ENCODE data around the gene GCAT. TPM values are rescaled to one million over a fixed set of nuclear protein-coding genes. Genes with fewer than 3 reads are reported as not detected.

GCAT gene
- 24.0 TPM for total RNA-seq
- long read RNA-seq, transcript GCAT-201 (9 exons, 1,497 nt): major isoform, 41 of 58 reads
- long read RNA-seq, partial matches to known transcripts: 7 of 58 reads
- long read RNA-seq, other reads (novel, unspliced or antisense): 10 of 58 reads

- DNase-seq (ENCODE audit: low spot score): peak; percentile 97
- intact Hi-C loops (cut with DNase I): loop anchor here (5.0 kb wide), 2 partner anchors 40 to 60 kb away; partner anchors contain the start of gene EIF3L
Measured at GRCh38 chr22:37807410-37808293, at the start of gene GCAT. Gene GCAT (plus strand): TSS chr22:37807934. CDS start chr22:37807968, 34 bp downstream.

- intact Hi-C loops (cut with DNase I): no loop called here
- DNase-seq (ENCODE audit: low spot score): no peak
Measured at GRCh38 chr22:37758694-37759093, 49.0 kb upstream of the GCAT start.

GRCh38 chr22:37759281-37759680, 48.5 kb upstream of the GCAT start:
- DNase-seq (ENCODE audit: low spot score): no peak
- intact Hi-C loops (cut with DNase I): no loop called here

- DNase-seq (ENCODE audit: low spot score): no peak
- intact Hi-C loops (cut with DNase I): no loop called here
Measured at GRCh38 chr22:37760152-37760551, 47.6 kb upstream of the GCAT start.

GRCh38 chr22:37762389-37762836, 45.3 kb upstream of the GCAT start:
- intact Hi-C loops (cut with DNase I): no loop called here
- DNase-seq (ENCODE audit: low spot score): no peak

- intact Hi-C loops (cut with DNase I): no loop called here
- DNase-seq (ENCODE audit: low spot score): no peak
Measured at GRCh38 chr22:37763012-37763411, 44.7 kb upstream of the GCAT start.

GRCh38 chr22:37763652-37764051, 44.1 kb upstream of the GCAT start:
- intact Hi-C loops (cut with DNase I): no loop called here
- DNase-seq (ENCODE audit: low spot score): no peak

- intact Hi-C loops (cut with DNase I): no loop called here
Measured at GRCh38 chr22:37764622-37765021, 43.1 kb upstream of the GCAT start.

GRCh38 chr22:37765498-37765897, 42.2 kb upstream of the GCAT start:
- intact Hi-C loops (cut with DNase I): no loop called here
- DNase-seq (ENCODE audit: low spot score): no peak

More at GRCh38 chr22:37764622-37765021, 43.1 kb upstream of the GCAT start:
- DNase-seq (ENCODE audit: low spot score): no peak

- intact Hi-C loops (cut with DNase I): no loop called here
- DNase-seq (ENCODE audit: low spot score): no peak
Measured at GRCh38 chr22:37765953-37766576, 41.7 kb upstream of the GCAT start.

GRCh38 chr22:37768273-37768672, 39.5 kb upstream of the GCAT start:
- DNase-seq (ENCODE audit: low spot score): no peak
- intact Hi-C loops (cut with DNase I): no loop called here

GRCh38 chr22:37769056-37769455, 38.7 kb upstream of the GCAT start:
- intact Hi-C loops (cut with DNase I): no loop called here
- DNase-seq (ENCODE audit: low spot score): no peak

GRCh38 chr22:37771081-37771480, 36.7 kb upstream of the GCAT start:
- DNase-seq (ENCODE audit: low spot score): no peak
- intact Hi-C loops (cut with DNase I): no loop called here

- intact Hi-C loops (cut with DNase I): no loop called here
Measured at GRCh38 chr22:37771702-37772427, 35.9 kb upstream of the GCAT start.

GRCh38 chr22:37774728-37775127, 33.0 kb upstream of the GCAT start:
- intact Hi-C loops (cut with DNase I): no loop called here
- no peak for DNase-seq (ENCODE audit: low spot score)

More at GRCh38 chr22:37771702-37772427, 35.9 kb upstream of the GCAT start:
- no peak for DNase-seq (ENCODE audit: low spot score)

GRCh38 chr22:37775785-37776638, 31.7 kb upstream of the GCAT start:
- DNase-seq (ENCODE audit: low spot score): no peak
- intact Hi-C loops (cut with DNase I): no loop called here

GRCh38 chr22:37776639-37777005, 31.1 kb upstream of the GCAT start:
- no peak for DNase-seq (ENCODE audit: low spot score)
- intact Hi-C loops (cut with DNase I): no loop called here

GRCh38 chr22:37777122-37777687, 30.5 kb upstream of the GCAT start:
- DNase-seq (ENCODE audit: low spot score): no peak
- intact Hi-C loops (cut with DNase I): no loop called here

Measured in cardiac septum (tissue), 1 donor.